Liver (tissue), 9 donors: ENCODE results near the gene DIP2C. TPM values are rescaled to one million over a fixed set of nuclear protein-coding genes. Genes with fewer than 3 reads are reported as not detected.
A peak's percentile ranks its signal among the peaks of the same experiment; 100 is the strongest.

Source experiments
- DNase-seq: peaks from one replicate; pipeline ENCODE4 v3.0.0-alpha.2; 2017; ENCODE audit warnings: low spot score
- H3K27ac ChIP-seq, 2 donors: one replicate each; pipeline ENCODE4 v1.7.0; 2013; ENCODE audit warnings: inconsistent platforms in 2 of 2, low read length in 2 of 2, control low read depth in 1 of 2, low read depth in 1 of 2, mild to moderate bottlenecking in 1 of 2
- H3K27me3 ChIP-seq, 4 donors: one replicate each; pipeline versions ENCODE4 v1.6.1 to v1.7.0; 2013; ENCODE audit warnings: low read length in 3 of 4, inconsistent platforms in 1 of 4, mild to moderate bottlenecking in 1 of 4, moderate library complexity in 1 of 4; ENCODE audit not compliant: control insufficient read depth in 4 of 4, insufficient read depth in 4 of 4
- H3K36me3 ChIP-seq, 4 donors: one replicate each; pipeline versions ENCODE4 v1.6.1 to v1.7.0; 2013; ENCODE audit warnings: low read length in 3 of 4, mild to moderate bottlenecking in 3 of 4, low read depth in 1 of 4, moderate library complexity in 1 of 4; ENCODE audit not compliant: control insufficient read depth in 4 of 4, insufficient read depth in 3 of 4
- H3K4me1 ChIP-seq, 4 donors: one replicate each; pipeline versions ENCODE4 v1.6.1 to v1.7.0; 2013; ENCODE audit warnings: low read length in 3 of 4, mild to moderate bottlenecking in 3 of 4, moderate library complexity in 1 of 4; ENCODE audit not compliant: control insufficient read depth in 4 of 4, insufficient read depth in 4 of 4
- H3K4me3 ChIP-seq, 3 donors: one replicate each; pipeline versions ENCODE4 v1.6.1 to v1.7.0; 2013; ENCODE audit warnings: low read length in 3 of 3, control low read depth in 1 of 3, low read depth in 1 of 3, mild to moderate bottlenecking in 1 of 3
- H3K9ac ChIP-seq, 2 donors: one replicate each; pipeline ENCODE4 v1.7.0; 2013; ENCODE audit warnings: low read length in 2 of 2, mild to moderate bottlenecking in 2 of 2, moderate library complexity in 2 of 2, control low read depth in 1 of 2, low read depth in 1 of 2
- H3K9me3 ChIP-seq, 4 donors: one replicate each; pipeline versions ENCODE4 v1.6.1 to v1.7.0; 2013; ENCODE audit warnings: low read length in 3 of 4; ENCODE audit not compliant: control insufficient read depth in 4 of 4
- ATF3 ChIP-seq: IDR thresholded peaks from 2 replicates; pipeline ENCODE4 v1.6.1; 2016; ENCODE audit warnings: antibody characterized with exemption
- CTCF ChIP-seq: fragments of 150-350 bp; IDR thresholded peaks from 2 replicates; pipeline ENCODE4 v1.5.1; 2017; ENCODE audit warnings: improper control_type of control experiment, low read depth, low read length; ENCODE audit not compliant: missing input control
- FOXA1 ChIP-seq: IDR thresholded peaks from 2 replicates; pipeline ENCODE4 v1.6.1; 2016; ENCODE audit warnings: antibody characterized with exemption
- FOXA2 ChIP-seq: IDR thresholded peaks from 2 replicates; pipeline ENCODE4 v1.6.1; 2016; ENCODE audit warnings: antibody characterized with exemption
- HNF4A ChIP-seq, 2 donors: conservative IDR thresholded peaks; 2 replicates each; pipeline ENCODE4 v1.6.1; 2016; ENCODE audit warnings: antibody characterized with exemption in 2 of 2, mild to moderate bottlenecking in 2 of 2
- JUND ChIP-seq, 2 donors: IDR thresholded peaks; 2 replicates each; pipeline ENCODE4 v1.6.1; 2016; ENCODE audit warnings: antibody characterized with exemption in 2 of 2
- MAX ChIP-seq: IDR thresholded peaks from 2 replicates; pipeline ENCODE4 v1.6.1; 2016; ENCODE audit warnings: antibody characterized with exemption
- NR2F2 ChIP-seq: IDR thresholded peaks from 2 replicates; pipeline ENCODE4 v1.6.1; 2016; ENCODE audit warnings: antibody characterized with exemption
- RAD21 ChIP-seq, 2 donors: IDR thresholded peaks; 2 replicates each; pipeline ENCODE4 v1.6.1; 2016; ENCODE audit warnings: antibody characterized with exemption in 2 of 2, mild to moderate bottlenecking in 2 of 2
- RXRA ChIP-seq, 2 donors: IDR thresholded peaks; 2 replicates each; pipeline ENCODE4 v1.6.1; 2017 to 2018; ENCODE audit warnings: antibody characterized with exemption in 2 of 2, mild to moderate bottlenecking in 1 of 2
- SP1 ChIP-seq: IDR thresholded peaks from 2 replicates; pipeline ENCODE4 v1.6.1; 2018; ENCODE audit warnings: antibody characterized with exemption, mild to moderate bottlenecking
- TAF1 ChIP-seq: conservative IDR thresholded peaks from 2 replicates; pipeline ENCODE4 v1.6.1; 2016; ENCODE audit warnings: antibody characterized with exemption, mild to moderate bottlenecking
- ZBTB33 ChIP-seq: IDR thresholded peaks from 2 replicates; pipeline ENCODE4 v1.6.1; 2016; ENCODE audit warnings: antibody characterized with exemption
- WGBS: extraction: QIAGEN DNeasy Blood & Tissue Kit; methylation state at CpG from one replicate; pipeline ENCODE4 v1.1.7; 2013; 5-methylcytosine and 5-hydroxymethylcytosine counted together
- polyA plus RNA-seq, 2 donors: library from polyadenylated mRNA; stranded (reverse) in 1 of 2; unstranded in 1 of 2; fragments of 200-250 nt in 1 of 2; fragments of >200 nt in 1 of 2; fragmentation: Nextera tagmentation in 1 of 2; extraction: Ambion mirVana in 1 of 2; gene quantifications; one replicate each; pipeline versions ENCODE4 v1.2.1 to v1.2.3, GENCODE V29; 2013 to 2015
- total RNA-seq, 2 donors: library from RNA; depleted of rRNA; stranded (reverse); fragments of >200 nt; gene quantifications; one replicate each; pipeline ENCODE4 v1.2.3, GENCODE V29; 2014
- donor health status: healthy.
- donor health status: healthy.
- donor health status: healthy.
- donor health status: healthy.
- donor health status: healthy.

DIP2C gene
- total and polyA plus RNA-seq, 4 donors, result 4.2 to 12.2 (median 5.7) TPM

- TF ChIP-seq TAF1 (no peak), SP1 (no peak), FOXA1 (no peak), HNF4A (conservative IDR thresholded peaks at IDR 0.05) (no peak), RAD21 (IDR thresholded peaks at IDR 0.05) (no peak)
Measured at GRCh38 chr10:494556-494955, 194.9 kb downstream of the DIP2C start (continued).

- Histone ChIP-seq H3K27ac (no peak overlapping the region), H3K36me3 (no peaks in the 10 kb centered on the region), H3K9me3 (no peaks in the 10 kb centered on the region), H3K4me3 (no peak overlapping the region), H3K4me1 (peaks cover 0 to 8% (median 0%) of the 10 kb centered on the region in 4 donors), H3K9ac (no peak overlapping the region), H3K27me3 (no peaks in the 10 kb centered on the region)
- TF ChIP-seq HNF4A (conservative IDR thresholded peaks at IDR 0.05) (peak; percentile 46 to 48), CTCF (no peak), ATF3 (no peak), RXRA (IDR thresholded peaks at IDR 0.05) (peak in 1 of 2 donors; percentile 25), FOXA1 (no peak), JUND (IDR thresholded peaks at IDR 0.05) (no peak), FOXA2 (no peak), RAD21 (IDR thresholded peaks at IDR 0.05) (no peak), SP1 (no peak), MAX (no peak), ZBTB33 (no peak), TAF1 (no peak), NR2F2 (no peak)
- DNase-seq, result no peak
- 68% methylated on average over 5 of the region's 5 CpGs for WGBS
Measured at GRCh38 chr10:494149-494542, 195.3 kb downstream of the DIP2C start.

GRCh38 chr10:493391-494148, 195.9 kb downstream of the DIP2C start:
- Histone ChIP-seq H3K36me3 (no peaks in the 10 kb centered on the region), H3K4me3 (no peak overlapping the region), H3K27ac (no peak overlapping the region), H3K9me3 (no peaks in the 10 kb centered on the region), H3K27me3 (no peaks in the 10 kb centered on the region), H3K4me1 (peaks cover 0 to 8% (median 0%) of the 10 kb centered on the region in 4 donors), H3K9ac (no peak overlapping the region)
- WGBS, result 93% methylated on average over 21 of the region's 21 CpGs
- no peak for TF ChIP-seq ATF3
- no peak for DNase-seq
